HG03103 (cell line): ENCODE results near the gene CDKN2A.
"Not testable (repeated sequence)": the region's sequence is repeated elsewhere in the genome, so short reads cannot be mapped to it uniquely, and the experiment has no call there.

Experiments
- ATAC-seq: cut with Tn5 transposase; IDR thresholded peaks from one replicate; pipeline ENCODE4 v1.9.1; 2021; ENCODE audit warnings: low read depth; ENCODE audit not compliant: unreplicated experiment

Gene CDKN2A

GRCh38 chr9:21982861-21983560 is 11.2 kb downstream of the CDKN2A start:
- no peak for ATAC-seq

DNA sequence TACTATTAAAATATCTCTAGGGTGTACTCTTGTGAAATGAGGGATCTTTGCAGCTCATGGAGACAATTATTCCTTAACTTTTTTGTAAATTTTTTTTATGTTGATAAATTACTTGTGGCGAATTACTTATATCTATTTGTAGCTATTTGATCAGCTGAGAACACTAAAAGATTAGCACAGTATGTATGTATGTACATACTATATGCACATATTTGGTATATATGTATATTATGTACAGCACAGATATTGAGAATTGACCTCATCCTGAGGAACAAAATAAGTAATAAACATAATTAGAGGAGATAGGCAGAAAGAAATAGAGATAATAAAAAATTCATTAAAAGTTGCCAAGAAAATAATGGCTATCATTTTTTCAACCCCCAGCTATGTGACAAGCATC is 11.8 kb downstream of the CDKN2A start:
- ATAC-seq, result no peak

DNA sequence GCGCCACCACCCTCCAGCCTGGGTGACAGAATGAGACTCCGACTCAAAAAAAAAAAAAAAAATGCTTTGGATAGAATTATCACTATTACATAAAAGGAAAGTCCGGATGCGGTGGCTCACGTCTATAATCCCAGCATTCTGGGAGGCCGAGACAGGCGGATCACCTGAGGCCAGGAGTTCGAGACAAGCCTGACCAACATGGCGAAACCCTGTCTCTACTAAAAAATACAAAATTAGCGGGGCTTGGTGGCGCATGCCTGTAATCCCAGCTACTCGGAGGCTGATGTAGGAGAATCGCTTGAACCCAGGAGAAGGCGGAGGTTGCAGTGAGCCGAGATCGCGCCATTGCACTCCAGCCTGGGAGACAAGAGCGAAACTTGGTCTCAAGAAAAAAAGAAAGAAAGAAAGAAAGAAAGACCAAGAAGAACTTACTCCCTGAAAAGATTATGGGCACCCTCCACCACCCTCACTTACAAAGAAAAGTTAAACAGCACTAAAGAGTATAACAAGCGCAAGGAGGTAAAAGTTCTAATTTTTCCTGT is 17.8 kb downstream of the CDKN2A start:
- ATAC-seq, result no peak

- peak; percentile 53 for ATAC-seq
Observed at GRCh38 chr9:21974722-21975409, 19.3 kb downstream of the CDKN2A start.

GRCh38 chr9:21974343-21974721 is 19.9 kb downstream of the CDKN2A start:
- ATAC-seq, result no peak

GRCh38 chr9:21972361-21972760 is 21.8 kb downstream of the CDKN2A start:
- no peak for ATAC-seq

DNA sequence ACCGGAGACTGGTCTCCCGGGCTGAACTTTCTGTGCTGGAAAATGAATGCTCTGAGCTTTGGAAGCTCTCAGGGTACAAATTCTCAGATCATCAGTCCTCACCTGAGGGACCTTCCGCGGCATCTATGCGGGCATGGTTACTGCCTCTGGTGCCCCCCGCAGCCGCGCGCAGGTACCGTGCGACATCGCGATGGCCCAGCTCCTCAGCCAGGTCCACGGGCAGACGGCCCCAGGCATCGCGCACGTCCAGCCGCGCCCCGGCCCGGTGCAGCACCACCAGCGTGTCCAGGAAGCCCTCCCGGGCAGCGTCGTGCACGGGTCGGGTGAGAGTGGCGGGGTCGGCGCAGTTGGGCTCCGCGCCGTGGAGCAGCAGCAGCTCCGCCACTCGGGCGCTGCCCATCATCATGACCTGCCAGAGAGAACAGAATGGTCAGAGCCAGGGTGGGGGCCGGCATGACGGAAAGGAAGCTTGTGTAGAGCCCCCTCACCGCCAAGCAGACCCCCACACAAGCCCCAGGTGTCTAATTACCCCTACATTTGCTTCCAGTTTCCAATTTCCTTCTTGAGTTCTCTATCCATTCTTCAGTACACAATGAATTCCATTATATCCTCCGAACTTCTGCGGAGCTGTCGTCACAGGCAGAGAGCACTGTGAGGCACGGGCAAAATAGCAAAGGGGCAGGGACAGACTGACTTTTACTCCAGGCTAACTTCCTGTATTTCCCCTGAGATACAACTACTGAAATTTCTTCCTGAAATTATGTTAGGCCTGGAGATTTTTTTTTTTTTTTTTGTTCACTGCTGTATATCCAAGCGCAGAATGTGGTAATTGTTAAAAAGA is 23.2 kb downstream of the CDKN2A start:
- ATAC-seq, result no peak

DNA sequence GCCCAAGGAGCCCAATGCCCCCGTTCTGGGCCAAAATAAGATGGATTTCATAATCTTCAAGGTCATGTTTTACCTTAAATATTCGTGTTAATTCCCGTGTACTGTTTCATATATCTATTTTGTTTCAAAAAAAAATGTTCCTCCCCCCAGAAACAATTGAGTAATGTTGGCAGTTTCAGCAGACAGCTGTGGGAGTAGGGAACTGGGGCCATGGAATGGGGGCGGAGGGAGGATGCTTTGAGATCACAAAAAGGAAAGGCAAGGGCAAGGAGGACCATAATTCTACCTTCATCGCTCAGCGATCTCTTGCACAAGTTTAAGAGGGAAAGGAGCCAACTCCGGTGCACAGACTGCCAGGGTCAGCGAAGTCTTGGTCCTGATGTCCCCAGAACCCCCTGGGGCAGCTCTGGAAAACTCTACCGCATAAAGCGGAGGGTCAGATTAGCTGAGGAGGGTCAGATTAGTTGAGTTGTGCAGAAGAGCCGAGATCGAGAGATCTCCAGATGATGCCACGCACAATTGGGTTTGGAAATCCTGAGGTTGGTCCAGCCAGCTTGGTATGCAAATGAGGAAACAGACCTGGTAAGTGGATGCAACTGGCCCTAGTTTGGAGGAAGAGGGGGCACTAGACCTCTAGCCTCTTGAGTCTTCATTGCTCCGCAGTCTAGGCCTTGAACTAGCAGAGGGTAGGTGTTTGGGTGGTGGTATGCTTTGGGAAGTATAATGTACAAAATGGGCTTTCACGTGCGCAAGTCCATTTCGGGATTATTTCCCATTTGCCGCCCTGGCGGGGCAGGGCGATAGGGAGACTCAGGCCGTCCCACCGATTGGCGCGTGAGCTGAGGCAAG is 24.0 kb downstream of the CDKN2A start:
- no peak for ATAC-seq

- no peak for ATAC-seq
Observed at GRCh38 chr9:21969011-21969940, 24.9 kb downstream of the CDKN2A start.

DNA sequence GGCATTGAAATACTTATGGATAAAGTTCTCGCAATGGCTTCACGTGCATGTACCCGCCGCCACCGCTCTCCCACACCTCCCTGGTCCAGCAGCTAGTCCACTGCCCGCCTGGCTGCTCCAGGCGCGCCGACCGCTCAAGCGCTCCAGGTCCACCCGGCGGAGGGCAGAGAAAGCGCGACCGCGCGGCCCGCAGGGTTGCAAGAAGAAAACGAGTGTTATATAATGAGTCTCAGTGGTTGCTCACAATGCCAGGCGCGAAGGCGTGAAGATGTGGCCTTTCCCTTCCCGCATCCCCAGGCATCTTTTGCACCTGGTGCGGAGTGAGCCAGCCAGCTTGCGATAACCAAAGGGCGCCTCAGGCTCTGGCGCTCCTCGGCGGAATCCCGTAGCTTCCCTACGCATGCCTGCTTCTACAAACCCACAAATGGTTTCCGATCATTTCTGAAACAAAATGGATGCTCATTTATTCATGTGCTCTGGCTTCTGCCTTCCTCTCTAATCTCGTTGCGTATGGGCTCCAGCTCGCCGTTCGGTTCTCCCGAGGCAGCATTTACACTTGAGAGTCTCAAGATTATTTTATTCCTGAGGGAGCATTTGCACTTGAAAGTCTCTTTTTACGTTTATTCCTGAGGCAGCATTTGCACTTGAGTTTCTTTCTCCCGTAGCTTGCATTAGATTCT is 25.7 kb downstream of the CDKN2A start:
- no peak for ATAC-seq

DNA sequence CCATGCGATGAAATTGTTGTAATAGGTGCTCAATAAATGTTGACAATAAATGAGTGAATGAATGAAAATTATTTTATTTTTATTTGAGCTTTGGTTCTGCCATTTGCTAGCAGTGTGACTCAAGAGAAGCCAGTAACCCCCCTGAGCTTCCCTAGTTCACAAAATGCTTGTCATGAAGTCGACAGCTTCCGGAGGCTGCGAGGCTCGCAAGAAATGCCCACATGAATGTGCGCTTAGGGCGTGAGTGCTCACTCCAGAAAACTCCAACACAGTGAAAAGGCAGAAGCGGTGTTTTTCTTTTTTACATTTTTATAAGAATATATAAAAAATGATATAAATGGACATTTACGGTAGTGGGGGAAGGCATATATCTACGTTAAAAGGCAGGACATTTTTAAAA is 26.5 kb downstream of the CDKN2A start:
- no peak for ATAC-seq

GRCh38 chr9:21967169-21967568 is 27.0 kb downstream of the CDKN2A start:
- ATAC-seq, result no peak

DNA sequence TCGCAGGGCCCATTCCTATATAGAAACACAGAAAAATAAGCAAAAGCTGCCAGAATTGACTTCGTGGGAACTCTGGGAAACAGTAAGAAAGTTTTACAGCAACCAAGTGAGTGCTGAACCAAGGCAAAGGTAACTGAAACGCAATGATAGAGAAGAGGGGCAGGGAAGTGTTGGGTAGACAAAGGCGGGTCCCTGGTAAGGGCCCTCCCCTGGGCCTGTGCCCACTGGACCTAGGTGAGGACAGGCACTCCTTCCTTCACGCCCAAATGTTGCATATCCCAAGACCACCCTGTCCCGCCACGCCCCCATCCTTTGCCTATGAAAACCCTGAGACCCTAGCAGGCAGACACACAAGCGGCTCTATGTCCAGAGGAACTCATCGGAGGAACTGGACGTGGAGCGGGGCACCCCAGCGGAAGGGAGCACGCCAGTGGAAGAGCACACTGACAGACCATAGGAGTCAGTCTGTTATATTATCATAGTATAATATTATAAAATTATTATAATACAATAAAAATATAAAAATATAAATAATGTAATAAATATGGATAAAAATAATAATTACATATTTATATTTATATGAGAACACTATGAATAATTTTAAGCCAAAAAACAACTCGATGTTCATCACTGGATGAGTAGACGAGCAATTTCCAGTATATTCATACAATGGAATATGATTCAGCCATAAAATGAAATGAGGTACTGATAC is 27.9 kb downstream of the CDKN2A start:
- ATAC-seq, result no peak

DNA sequence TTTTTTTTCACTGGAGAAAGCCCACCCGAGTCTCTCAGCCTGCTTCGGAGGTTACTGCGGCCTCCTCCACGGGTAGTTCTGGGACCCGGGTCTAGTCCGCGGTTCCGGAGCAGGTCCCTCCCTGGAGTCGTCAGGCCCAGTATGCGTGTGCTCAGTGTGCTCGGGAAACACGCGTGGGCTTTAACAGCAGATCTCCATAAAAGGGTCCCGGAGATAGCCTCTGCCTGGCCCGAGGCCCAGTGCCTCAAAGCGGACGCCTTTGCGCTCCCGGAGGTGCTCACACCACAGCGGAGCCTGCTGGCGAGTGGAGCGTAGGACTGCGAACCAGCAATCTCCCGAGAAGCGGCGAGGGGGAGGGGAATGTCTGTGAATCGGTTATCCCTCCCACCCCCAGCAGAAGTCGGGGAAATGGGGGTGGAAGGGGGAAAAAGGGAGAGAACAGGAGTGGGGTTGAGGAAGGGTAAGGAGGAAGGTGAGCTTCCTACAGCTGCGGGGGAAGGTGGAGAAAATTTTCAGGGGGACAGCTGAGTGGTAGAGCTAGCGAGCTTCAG is 28.7 kb downstream of the CDKN2A start:
- peak; percentile 74 for ATAC-seq

- ATAC-seq, result peak; percentile 43
Observed at GRCh38 chr9:21964925-21965385, 29.2 kb downstream of the CDKN2A start.

DNA sequence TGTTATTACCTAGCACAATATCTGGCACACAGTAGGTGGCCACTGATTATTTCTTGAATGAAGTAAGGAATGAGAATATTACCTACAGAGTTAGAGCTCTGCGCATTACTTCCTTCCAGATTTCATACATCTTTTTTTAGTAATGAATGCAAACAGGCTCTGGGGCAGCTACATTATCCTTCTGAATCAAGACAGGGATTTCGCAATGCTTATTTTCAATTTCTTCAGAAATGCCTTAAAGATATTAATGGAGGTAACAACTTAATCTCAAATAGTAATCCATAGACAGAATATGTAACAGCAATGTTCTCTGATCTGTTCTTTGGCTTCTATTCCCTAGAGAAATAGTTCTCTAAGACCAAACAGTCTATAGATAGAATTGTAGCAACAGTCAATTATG is 32.6 kb downstream of the CDKN2A start:
- no peak for ATAC-seq

- ATAC-seq, result not testable (repeated sequence)
Observed at GRCh38 chr9:21959268-21959667, 34.9 kb downstream of the CDKN2A start.

- ATAC-seq, result no peak
Observed at GRCh38 chr9:21958833-21959232, 35.4 kb downstream of the CDKN2A start.
